T-helper 2 cell treated with Interferon-gamma antibody and Interleukin-4, amounts not matched to agents 5 μg/mL and 100 μg/mL, for 36 hours (primary cell): ENCODE measurements around the gene RAC2.
"Not testable (repeated sequence)": the region's sequence is repeated elsewhere in the genome, so short reads cannot be mapped to it uniquely, and the experiment has no call there.

Source experiments
- DNase-seq: peaks from one replicate; pipeline ENCODE4 v3.0.0; 2021; ENCODE audit warnings: low spot score
- H3K27ac Mint-ChIP-seq: one replicate; pipeline ENCODE4 v1.8.0; 2021; ENCODE audit warnings: mild to moderate bottlenecking, mixed read lengths
- H3K27me3 Mint-ChIP-seq: one replicate; pipeline ENCODE4 v1.8.0; 2021; ENCODE audit warnings: low read depth, mixed read lengths
- H3K36me3 Mint-ChIP-seq: one replicate; pipeline ENCODE4 v1.8.0; 2021; ENCODE audit warnings: low read depth, mixed read lengths
- H3K4me1 Mint-ChIP-seq: one replicate; pipeline ENCODE4 v1.8.0; 2021; ENCODE audit warnings: low read depth, mixed read lengths
- H3K4me3 Mint-ChIP-seq: one replicate; pipeline ENCODE4 v1.8.0; 2022; ENCODE audit warnings: mild to moderate bottlenecking, moderate library complexity, mixed read lengths
- H3K9me3 Mint-ChIP-seq: one replicate; pipeline ENCODE4 v1.8.0; 2021; ENCODE audit warnings: mixed read lengths

The RAC2 gene

GRCh38 chr22:37255558-37256006 lies 11.5 kb upstream of the RAC2 start:
- H3K4me3 Mint-ChIP-seq: no peak overlapping the region
- peaks cover 5% of the 10 kb centered on the region for H3K27me3 Mint-ChIP-seq
- H3K27ac Mint-ChIP-seq: peak overlapping the region; percentile 66
- no peaks in the 10 kb centered on the region for H3K9me3 Mint-ChIP-seq
- H3K4me1 Mint-ChIP-seq: peaks cover 29% of the 10 kb centered on the region
- no peak for DNase-seq
- no peaks in the 10 kb centered on the region for H3K36me3 Mint-ChIP-seq

GRCh38 chr22:37254867-37255233 lies 10.8 kb upstream of the RAC2 start:
- no peak for DNase-seq
- Mint-ChIP-seq H3K4me1 (peaks cover 26% of the 10 kb centered on the region), H3K27ac (no peak overlapping the region)

GRCh38 chr22:37254209-37254866 lies 10.3 kb upstream of the RAC2 start:
- Mint-ChIP-seq H3K36me3 (no peaks in the 10 kb centered on the region), H3K4me1 (peaks cover 21% of the 10 kb centered on the region), H3K27ac (no peak overlapping the region), H3K9me3 (no peaks in the 10 kb centered on the region), H3K4me3 (no peak overlapping the region), H3K27me3 (peaks cover 5% of the 10 kb centered on the region)
- DNase-seq: no peak

More at GRCh38 chr22:37254867-37255233, 10.8 kb upstream of the RAC2 start:
- Mint-ChIP-seq H3K27me3 (peaks cover 5% of the 10 kb centered on the region), H3K4me3 (no peak overlapping the region), H3K36me3 (no peaks in the 10 kb centered on the region), H3K9me3 (no peaks in the 10 kb centered on the region)

GRCh38 chr22:37253126-37253660 lies 9.1 kb upstream of the RAC2 start:
- no peak for DNase-seq
- H3K27ac Mint-ChIP-seq: no peak overlapping the region
- H3K4me1 Mint-ChIP-seq: peaks cover 18% of the 10 kb centered on the region
- H3K27me3 Mint-ChIP-seq: peaks cover 5% of the 10 kb centered on the region
- no peaks in the 10 kb centered on the region for H3K36me3 Mint-ChIP-seq
- no peaks in the 10 kb centered on the region for H3K9me3 Mint-ChIP-seq
- no peak overlapping the region for H3K4me3 Mint-ChIP-seq

GRCh38 chr22:37251836-37252235 lies 7.8 kb upstream of the RAC2 start:
- H3K27ac Mint-ChIP-seq, H3K4me3 Mint-ChIP-seq, H3K9me3 Mint-ChIP-seq, H3K27me3 Mint-ChIP-seq, DNase-seq, H3K36me3 Mint-ChIP-seq: not testable (repeated sequence)
- peaks cover 15% of the 10 kb centered on the region for H3K4me1 Mint-ChIP-seq

GRCh38 chr22:37249986-37250385 lies 5.9 kb upstream of the RAC2 start:
- Mint-ChIP-seq H3K4me3 (no peak overlapping the region), H3K36me3 (no peaks in the 10 kb centered on the region), H3K9me3 (no peaks in the 10 kb centered on the region), H3K27me3 (no peaks in the 10 kb centered on the region), H3K27ac (no peak overlapping the region), H3K4me1 (peaks cover 12% of the 10 kb centered on the region)
- no peak for DNase-seq

- Mint-ChIP-seq H3K27ac (no peak overlapping the region), H3K4me1 (peaks cover 13% of the 10 kb centered on the region)
Measured at GRCh38 chr22:37248251-37248650, 4.2 kb upstream of the RAC2 start.

GRCh38 chr22:37245740-37246139 lies 1.7 kb upstream of the RAC2 start:
- DNase-seq: no peak
- H3K27ac Mint-ChIP-seq: no peak overlapping the region
- peaks cover 21% of the 10 kb centered on the region for H3K4me1 Mint-ChIP-seq
- H3K4me3 Mint-ChIP-seq: no peak overlapping the region
- no peaks in the 10 kb centered on the region for H3K27me3 Mint-ChIP-seq
- no peaks in the 10 kb centered on the region for H3K9me3 Mint-ChIP-seq
- H3K36me3 Mint-ChIP-seq: peaks cover 28% of the 10 kb centered on the region

More at GRCh38 chr22:37248251-37248650, 4.2 kb upstream of the RAC2 start:
- no peaks in the 10 kb centered on the region for H3K9me3 Mint-ChIP-seq
- H3K27me3 Mint-ChIP-seq: no peaks in the 10 kb centered on the region
- H3K36me3 Mint-ChIP-seq: peaks cover 4% of the 10 kb centered on the region
- DNase-seq: no peak
- H3K4me3 Mint-ChIP-seq: no peak overlapping the region

- DNase-seq: no peak
- Mint-ChIP-seq H3K4me3 (peak overlapping the region; percentile 99), H3K27me3 (no peaks in the 10 kb centered on the region), H3K36me3 (peaks cover 34% of the 10 kb centered on the region), H3K9me3 (no peaks in the 10 kb centered on the region), H3K27ac (peak overlapping the region; percentile 93), H3K4me1 (peaks cover 27% of the 10 kb centered on the region)
Measured at GRCh38 chr22:37244922-37245722, 1.1 kb upstream of the RAC2 start.

GRCh38 chr22:37243402-37244113 lies 511 bp downstream of the RAC2 start:
- DNase-seq: no peak
- Mint-ChIP-seq H3K27ac (peak overlapping the region; percentile 93), H3K27me3 (no peaks in the 10 kb centered on the region), H3K9me3 (no peaks in the 10 kb centered on the region), H3K36me3 (peaks cover 49% of the 10 kb centered on the region), H3K4me1 (peaks cover 40% of the 10 kb centered on the region), H3K4me3 (peak overlapping the region; percentile 99)

GRCh38 chr22:37242395-37242918 lies 1.6 kb downstream of the RAC2 start:
- peak; percentile 96 for DNase-seq
- H3K4me1 Mint-ChIP-seq: peaks cover 50% of the 10 kb centered on the region
- peaks cover 60% of the 10 kb centered on the region for H3K36me3 Mint-ChIP-seq
- peak overlapping the region; percentile 93 for H3K27ac Mint-ChIP-seq
- H3K9me3 Mint-ChIP-seq: no peaks in the 10 kb centered on the region
- no peaks in the 10 kb centered on the region for H3K27me3 Mint-ChIP-seq
- H3K4me3 Mint-ChIP-seq: peak overlapping the region; percentile 99

GRCh38 chr22:37241351-37242142 lies 2.5 kb downstream of the RAC2 start:
- Mint-ChIP-seq H3K27ac (peak overlapping the region; percentile 93), H3K4me3 (peak overlapping the region; percentile 99), H3K36me3 (peaks cover 68% of the 10 kb centered on the region), H3K4me1 (peaks cover 58% of the 10 kb centered on the region), H3K27me3 (no peaks in the 10 kb centered on the region), H3K9me3 (no peaks in the 10 kb centered on the region)
- DNase-seq: peak; percentile 68

GRCh38 chr22:37240941-37241320 lies 3.1 kb downstream of the RAC2 start:
- H3K4me3 Mint-ChIP-seq: peak overlapping the region; percentile 99
- peak overlapping the region; percentile 93 for H3K27ac Mint-ChIP-seq
- H3K4me1 Mint-ChIP-seq: peaks cover 64% of the 10 kb centered on the region
- DNase-seq: no peak
- H3K27me3 Mint-ChIP-seq: no peaks in the 10 kb centered on the region
- H3K36me3 Mint-ChIP-seq: peaks cover 74% of the 10 kb centered on the region
- H3K9me3 Mint-ChIP-seq: no peaks in the 10 kb centered on the region
